A673 (cell line): ENCODE results near the gene STARD5.

ENCODE experiments used
- CTCF ChIP-seq: fragments of 300-800, 200-600 bp; sonication (generic); conservative IDR thresholded peaks from 2 replicates; pipeline ENCODE4 v1.5.1; 2017; ENCODE audit warnings: low read depth, mild to moderate bottlenecking, antibody characterized with exemption, low read length, moderate library complexity, mixed read lengths
- EZH2 ChIP-seq: fragments of 200-600 bp; sonication (generic); IDR thresholded peaks from 2 replicates; pipeline ENCODE4 v1.6.1; 2017; ENCODE audit warnings: borderline replicate concordance, low read depth, mild to moderate bottlenecking, mixed read lengths, antibody characterized with exemption, low read length; ENCODE audit not compliant: poor library complexity, severe bottlenecking

- TF ChIP-seq CTCF: no peak
- TF ChIP-seq EZH2: no peak
Measured at GRCh38 chr15:81308260-81308659, 15.7 kb downstream of the STARD5 start.
